Measurements from ENCODE around the gene SVEP1.
"Not testable (repeated sequence)": the region's sequence is repeated elsewhere in the genome, so short reads cannot be mapped to it uniquely, and the experiment has no call there.

Gene SVEP1

DNA sequence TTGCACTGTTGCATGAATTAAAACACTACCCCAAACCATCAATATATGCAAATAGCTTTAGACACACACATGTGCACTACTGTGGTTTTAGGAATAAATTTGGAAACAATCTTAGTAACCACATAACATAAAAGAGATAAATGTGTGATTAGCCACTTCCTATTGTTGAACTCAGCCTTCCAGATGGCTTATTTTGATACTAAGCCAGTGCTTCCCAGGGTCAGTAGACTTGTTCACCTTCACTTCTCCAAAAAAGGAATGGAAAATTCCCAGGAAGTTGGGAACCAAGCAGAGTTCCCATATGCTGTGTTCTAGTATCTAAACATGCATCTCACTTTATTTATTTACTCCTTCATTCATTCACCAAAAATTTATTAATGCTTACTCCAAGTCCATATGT, 47.8 kb downstream of the SVEP1 start:
- Histone ChIP-seq H3K36me3 (ENCODE audit: control insufficient read depth in 2 of 2, insufficient read depth in 1 of 2, low read length in 2 of 2) (no peaks in the 10 kb centered on the region), H3K9me3 (ENCODE audit: control insufficient read depth, insufficient read depth, low read depth, low read length) (no peaks in the 10 kb centered on the region), H3K4me3 (ENCODE audit: low read depth, low read length) (no peak overlapping the region), H3K4me1 (ENCODE audit: control insufficient read depth, insufficient read depth, low read length) (0 out of 2 replicates have a peak, but pooled peaks cover 1% of the 10 kb centered on the region), H3K27ac (ENCODE audit: extremely low read depth, low read depth, low read length) (no peak overlapping the region)
- TF ChIP-seq OSR2 (tag by site-specific recombination; IDR thresholded peaks at IDR 0.05) (no peak), ZNF596 (tag by site-specific recombination; IDR thresholded peaks at IDR 0.05) (no peak), ZNF324 (tag by site-specific recombination; IDR thresholded peaks at IDR 0.05) (no peak), SP2 (tag by site-specific recombination; IDR thresholded peaks at IDR 0.05) (no peak), ZSCAN30 (tag by site-specific recombination; IDR thresholded peaks at IDR 0.05) (no peak), ZNF776 (tag by site-specific recombination; IDR thresholded peaks at IDR 0.05; ENCODE audit: borderline replicate concordance) (no peak), ZNF404 (tag by site-specific recombination; IDR thresholded peaks at IDR 0.05) (no peak), ZBTB20 (tag by site-specific recombination; IDR thresholded peaks at IDR 0.05) (no peak), ZNF677 (tag by site-specific recombination; IDR thresholded peaks at IDR 0.05) (no peak), EGR2 (tag by site-specific recombination; IDR thresholded peaks at IDR 0.05; ENCODE audit: low read depth) (no peak), SCRT2 (tag by site-specific recombination; IDR thresholded peaks at IDR 0.05) (no peak), ZNF366 (tag by site-specific recombination; conservative IDR thresholded peaks at IDR 0.05) (no peak), MEIS1 (CRISPR knock-in tag; IDR thresholded peaks at IDR 0.05; ENCODE audit: borderline replicate concordance) (no peak), KLF1 (tag by site-specific recombination; IDR thresholded peaks at IDR 0.05) (no peak), ZNF37A (tag by site-specific recombination; IDR thresholded peaks at IDR 0.05) (no peak)
- POLR2A ChIA-PET = no interaction called here
- CTCF ChIA-PET = no interaction called here

DNA sequence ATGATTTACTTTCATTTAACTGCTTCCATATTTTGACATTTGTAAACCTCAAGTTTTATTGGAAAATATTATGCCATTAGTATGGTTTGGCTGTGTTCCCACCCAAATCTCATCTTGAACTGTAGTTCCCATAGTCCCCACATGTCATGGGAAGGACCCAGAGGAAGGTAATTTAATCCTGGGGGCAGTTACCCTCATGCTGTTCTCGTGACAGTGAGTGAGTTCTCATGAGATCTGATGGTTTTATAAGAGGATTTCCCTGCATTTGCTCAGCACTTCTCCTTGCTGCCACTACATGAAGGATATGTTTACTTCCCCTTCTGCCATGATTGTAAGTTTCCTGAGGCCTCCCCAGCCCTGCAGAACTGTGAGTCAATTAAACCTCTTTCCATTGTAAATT, 48.3 kb downstream of the SVEP1 start:
- H3K4me1 ChIP-seq (ENCODE audit: control insufficient read depth, insufficient read depth, low read length); CTCF ChIA-PET; POLR2A ChIA-PET; H3K27ac ChIP-seq (ENCODE audit: extremely low read depth, low read depth, low read length); H3K36me3 ChIP-seq (ENCODE audit: control insufficient read depth in 2 of 2, insufficient read depth in 1 of 2, low read length in 2 of 2); H3K4me3 ChIP-seq (ENCODE audit: low read depth, low read length); H3K9me3 ChIP-seq (ENCODE audit: control insufficient read depth, insufficient read depth, low read depth, low read length): not testable (repeated sequence)

DNA sequence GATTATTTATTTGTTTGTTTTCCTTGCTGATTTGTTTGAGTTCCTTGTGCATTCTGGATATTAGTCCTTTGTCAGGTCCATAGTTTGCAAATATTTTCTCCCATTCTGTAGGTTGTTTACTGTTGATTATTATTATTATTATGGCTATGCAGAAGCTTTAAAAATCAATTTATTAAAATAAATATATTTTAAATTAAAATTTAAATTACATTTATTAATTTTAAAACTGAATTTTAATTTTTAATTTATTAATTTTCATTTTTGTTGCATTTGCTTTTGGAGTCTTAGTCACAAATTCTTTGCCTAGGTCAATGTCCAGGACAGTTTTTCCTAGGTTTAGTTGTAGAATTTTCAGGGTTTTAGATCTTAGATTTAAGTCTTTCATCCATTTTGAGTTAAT, 50.9 kb downstream of the SVEP1 start:
- Histone ChIP-seq H3K27ac (ENCODE audit: extremely low read depth, low read depth, low read length) (no peak overlapping the region), H3K36me3 (ENCODE audit: control insufficient read depth in 2 of 2, insufficient read depth in 1 of 2, low read length in 2 of 2) (no peaks in the 10 kb centered on the region), H3K4me1 (ENCODE audit: control insufficient read depth, insufficient read depth, low read length) (no peaks in the 10 kb centered on the region), H3K9me3 (ENCODE audit: control insufficient read depth, insufficient read depth, low read depth, low read length) (no peaks in the 10 kb centered on the region), H3K4me3 (ENCODE audit: low read depth, low read length) (no peak overlapping the region)
- TF ChIP-seq ZBTB21 (tag by site-specific recombination; IDR thresholded peaks at IDR 0.05) (no peak), ZNF2 (tag by site-specific recombination; IDR thresholded peaks at IDR 0.05) (no peak)
- POLR2A ChIA-PET = no interaction called here
- CTCF ChIA-PET = no interaction called here

DNA sequence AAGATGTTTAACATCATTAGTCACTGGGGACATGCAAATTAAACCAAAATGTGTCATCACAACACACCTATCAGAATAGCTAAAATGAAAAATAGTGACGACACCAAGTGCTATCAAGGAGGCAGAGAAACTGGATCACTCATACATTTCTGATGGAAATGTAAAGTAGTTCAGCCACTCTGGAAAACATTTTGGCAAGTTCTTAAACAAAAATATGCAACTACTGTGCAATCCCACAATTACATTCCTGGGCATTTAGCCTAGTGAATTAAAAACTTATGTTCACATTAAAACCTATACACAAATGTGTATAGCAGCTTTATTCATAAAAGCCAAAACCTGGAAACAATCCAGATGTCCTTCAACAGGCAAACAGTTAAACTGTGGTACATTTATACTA, 53.1 kb downstream of the SVEP1 start:
- Histone ChIP-seq H3K9me3 (ENCODE audit: control insufficient read depth, insufficient read depth, low read depth, low read length) (no peaks in the 10 kb centered on the region), H3K4me1 (ENCODE audit: control insufficient read depth, insufficient read depth, low read length) (no peaks in the 10 kb centered on the region), H3K36me3 (ENCODE audit: control insufficient read depth in 2 of 2, insufficient read depth in 1 of 2, low read length in 2 of 2) (no peaks in the 10 kb centered on the region), H3K4me3 (ENCODE audit: low read depth, low read length) (no peak overlapping the region), H3K27ac (ENCODE audit: extremely low read depth, low read depth, low read length) (no peak overlapping the region)
- ChIA-PET CTCF (no interaction called here), POLR2A (no interaction called here)
- no peak for TF ChIP-seq ZNF433 (tag by site-specific recombination; IDR thresholded peaks at IDR 0.05; ENCODE audit: low read depth)
- no peak for TF ChIP-seq SP2 (tag by site-specific recombination; IDR thresholded peaks at IDR 0.05)
- TF ChIP-seq ZNF404 (tag by site-specific recombination; IDR thresholded peaks at IDR 0.05) = no peak
- TF ChIP-seq ZNF184 (tag by site-specific recombination; IDR thresholded peaks at IDR 0.05) = no peak
- TF ChIP-seq ZNF76 (tag by site-specific recombination; IDR thresholded peaks at IDR 0.05; ENCODE audit: borderline replicate concordance, low read depth) = no peak
- TF ChIP-seq OSR2 (tag by site-specific recombination; IDR thresholded peaks at IDR 0.05) = no peak
- TF ChIP-seq, protein P1, sequence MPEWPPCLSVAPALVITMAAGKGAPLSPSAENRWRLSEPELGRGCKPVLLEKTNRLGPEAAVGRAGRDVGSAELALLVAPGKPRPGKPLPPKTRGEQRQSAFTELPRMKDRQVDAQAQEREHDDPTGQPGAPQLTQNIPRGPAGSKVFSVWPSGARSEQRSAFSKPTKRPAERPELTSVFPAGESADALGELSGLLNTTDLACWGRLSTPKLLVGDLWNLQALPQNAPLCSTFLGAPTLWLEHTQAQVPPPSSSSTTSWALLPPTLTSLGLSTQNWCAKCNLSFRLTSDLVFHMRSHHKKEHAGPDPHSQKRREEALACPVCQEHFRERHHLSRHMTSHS (tag by site-specific recombination; IDR thresholded peaks at IDR 0.05) = no peak
- no peak for TF ChIP-seq KLF7 (tag by site-specific recombination; IDR thresholded peaks at IDR 0.05; ENCODE audit: borderline replicate concordance)
- TF ChIP-seq ZBTB8A (tag by site-specific recombination; IDR thresholded peaks at IDR 0.05) = no peak
- no peak for TF ChIP-seq ZNF558 (tag by site-specific recombination; IDR thresholded peaks at IDR 0.05)
- no peak for TF ChIP-seq KLF1 (tag by site-specific recombination; IDR thresholded peaks at IDR 0.05)
- no peak for TF ChIP-seq ZNF169 (tag by site-specific recombination; IDR thresholded peaks at IDR 0.05)
- TF ChIP-seq, protein P2, sequence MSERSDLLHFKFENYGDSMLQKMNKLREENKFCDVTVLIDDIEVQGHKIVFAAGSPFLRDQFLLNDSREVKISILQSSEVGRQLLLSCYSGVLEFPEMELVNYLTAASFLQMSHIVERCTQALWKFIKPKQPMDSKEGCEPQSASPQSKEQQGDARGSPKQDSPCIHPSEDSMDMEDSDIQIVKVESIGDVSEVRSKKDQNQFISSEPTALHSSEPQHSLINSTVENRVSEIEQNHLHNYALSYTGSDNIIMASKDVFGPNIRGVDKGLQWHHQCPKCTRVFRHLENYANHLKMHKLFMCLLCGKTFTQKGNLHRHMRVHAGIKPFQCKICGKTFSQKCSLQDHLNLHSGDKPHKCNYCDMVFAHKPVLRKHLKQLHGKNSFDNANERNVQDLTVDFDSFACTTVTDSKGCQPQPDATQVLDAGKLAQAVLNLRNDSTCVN (tag by site-specific recombination; optimal IDR thresholded peaks at IDR 0.05) = no peak
- no peak for TF ChIP-seq ZNF274 (IDR thresholded peaks at IDR 0.05; ENCODE audit: low read length)
- no peak for TF ChIP-seq ZNF274 (tag by site-specific recombination; IDR thresholded peaks at IDR 0.05; ENCODE audit: borderline replicate concordance)
- TF ChIP-seq ZNF621 (tag by site-specific recombination; IDR thresholded peaks at IDR 0.05) = no peak
